ENCODE measurements around the gene NBEA.

NBEA gene

DNA sequence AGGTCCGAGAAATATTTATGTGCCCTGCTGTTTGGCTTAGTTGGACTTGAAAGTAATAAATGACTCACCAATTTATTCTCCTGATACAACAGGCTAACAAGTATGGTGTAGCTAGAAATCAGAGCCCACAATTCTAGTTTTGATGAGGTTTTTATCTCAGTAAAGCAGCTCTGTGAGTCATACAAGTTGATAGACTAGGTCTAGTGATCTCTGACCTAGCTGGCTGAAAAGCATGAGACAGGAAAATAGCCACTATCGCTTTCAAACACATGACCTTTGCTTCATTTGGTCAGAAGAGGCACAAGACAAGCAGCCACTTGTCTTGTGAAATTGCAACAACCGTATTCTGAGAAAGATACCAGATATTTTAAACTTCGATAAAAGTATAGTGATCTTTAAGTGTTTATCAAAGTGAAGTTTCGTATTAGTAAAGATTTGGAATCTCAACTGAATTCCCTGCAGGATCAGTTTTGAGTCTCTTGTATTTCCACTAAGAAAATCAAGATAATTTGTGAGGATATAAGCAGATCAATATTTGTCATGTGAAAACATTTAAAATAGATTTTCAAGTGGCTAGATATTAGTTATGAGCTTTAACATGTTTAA lies 407.7 kb downstream of the NBEA start:
- H3K4me3 ChIP-seq (ENCODE audit: insufficient read length, low read depth) = no peak overlapping the region
- no peaks in the 10 kb centered on the region for H3K9me3 ChIP-seq (ENCODE audit: insufficient read depth, low read length)
- no peaks in the 10 kb centered on the region for H3K27me3 ChIP-seq (ENCODE audit: insufficient read depth, insufficient read length)
- TF ChIP-seq SUZ12 (IDR thresholded peaks at IDR 0.05; ENCODE audit: extremely low read depth, insufficient read depth, insufficient read length) = no peak
- no peak for TF ChIP-seq YY1 (IDR thresholded peaks at IDR 0.05; ENCODE audit: insufficient read depth, insufficient read length)
- no peak for TF ChIP-seq ZNF274 (IDR thresholded peaks at IDR 0.05; ENCODE audit: low read depth, low read length)
- no peak overlapping the region for H3K9ac ChIP-seq (ENCODE audit: insufficient read length, low read depth)
- no peaks in the 10 kb centered on the region for H3K36me3 ChIP-seq (ENCODE audit: insufficient read depth, insufficient read length, low read length)
- DNase-seq (ENCODE audit: low read depth, low spot score) = no peak
- H3K4me1 ChIP-seq (ENCODE audit: insufficient read depth, insufficient read length) = no peaks in the 10 kb centered on the region

- H3K9me3 ChIP-seq (ENCODE audit: insufficient read depth, low read length) = no peaks in the 10 kb centered on the region
- no peaks in the 10 kb centered on the region for H3K27me3 ChIP-seq (ENCODE audit: insufficient read depth, insufficient read length)
- H3K9ac ChIP-seq (ENCODE audit: insufficient read length, low read depth) = no peak overlapping the region
- no peaks in the 10 kb centered on the region for H3K4me1 ChIP-seq (ENCODE audit: insufficient read depth, insufficient read length)
- H3K36me3 ChIP-seq (ENCODE audit: insufficient read depth, insufficient read length, low read length) = no peaks in the 10 kb centered on the region
- no peak for DNase-seq (ENCODE audit: low read depth, low spot score)
- no peak overlapping the region for H3K4me3 ChIP-seq (ENCODE audit: insufficient read length, low read depth)
- TF ChIP-seq SUZ12 (IDR thresholded peaks at IDR 0.05; ENCODE audit: extremely low read depth, insufficient read depth, insufficient read length) (no peak), YY1 (IDR thresholded peaks at IDR 0.05; ENCODE audit: insufficient read depth, insufficient read length) (no peak), ZNF274 (IDR thresholded peaks at IDR 0.05; ENCODE audit: low read depth, low read length) (no peak)
These were observed 412.2 kb downstream of the NBEA start for GRCh38 chr13:35354285-35354684.

GRCh38 chr13:35354882-35355281 lies 412.8 kb downstream of the NBEA start:
- Histone ChIP-seq H3K9me3 (ENCODE audit: insufficient read depth, low read length) (no peaks in the 10 kb centered on the region), H3K27me3 (ENCODE audit: insufficient read depth, insufficient read length) (no peaks in the 10 kb centered on the region), H3K4me3 (ENCODE audit: insufficient read length, low read depth) (no peak overlapping the region), H3K36me3 (ENCODE audit: insufficient read depth, insufficient read length, low read length) (no peaks in the 10 kb centered on the region), H3K9ac (ENCODE audit: insufficient read length, low read depth) (no peak overlapping the region), H3K4me1 (ENCODE audit: insufficient read depth, insufficient read length) (no peaks in the 10 kb centered on the region)
- TF ChIP-seq ZNF274 (IDR thresholded peaks at IDR 0.05; ENCODE audit: low read depth, low read length) (no peak), YY1 (IDR thresholded peaks at IDR 0.05; ENCODE audit: insufficient read depth, insufficient read length) (no peak), SUZ12 (IDR thresholded peaks at IDR 0.05; ENCODE audit: extremely low read depth, insufficient read depth, insufficient read length) (no peak)
- DNase-seq (ENCODE audit: low read depth, low spot score) = no peak

DNA sequence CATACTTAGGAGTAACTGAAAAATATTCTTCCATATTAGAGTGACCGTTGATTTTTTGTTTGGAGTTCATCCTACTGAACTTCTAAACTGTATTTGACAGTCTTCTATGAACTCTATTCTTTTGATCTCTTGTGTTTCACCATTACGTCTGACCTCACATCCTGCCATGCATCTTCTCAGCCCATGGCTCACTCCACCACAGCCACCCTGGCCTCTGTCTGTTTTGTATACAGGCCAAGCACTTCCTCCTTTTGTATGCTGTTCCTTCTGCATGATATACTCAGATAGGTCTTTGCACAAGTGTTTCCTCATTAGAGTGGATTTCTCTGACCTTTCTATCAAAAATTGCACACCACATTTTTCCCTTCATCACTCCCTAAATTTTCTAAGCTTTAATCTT lies 414.5 kb downstream of the NBEA start:
- H3K36me3 ChIP-seq (ENCODE audit: insufficient read depth, insufficient read length, low read length) = no peaks in the 10 kb centered on the region
- no peaks in the 10 kb centered on the region for H3K9me3 ChIP-seq (ENCODE audit: insufficient read depth, low read length)
- H3K9ac ChIP-seq (ENCODE audit: insufficient read length, low read depth) = no peak overlapping the region
- no peaks in the 10 kb centered on the region for H3K27me3 ChIP-seq (ENCODE audit: insufficient read depth, insufficient read length)
- TF ChIP-seq SUZ12 (IDR thresholded peaks at IDR 0.05; ENCODE audit: extremely low read depth, insufficient read depth, insufficient read length) (no peak), ZNF274 (IDR thresholded peaks at IDR 0.05; ENCODE audit: low read depth, low read length) (no peak), YY1 (IDR thresholded peaks at IDR 0.05; ENCODE audit: insufficient read depth, insufficient read length) (no peak)
- DNase-seq (ENCODE audit: low read depth, low spot score) = no peak
- H3K4me1 ChIP-seq (ENCODE audit: insufficient read depth, insufficient read length) = no peaks in the 10 kb centered on the region
- H3K4me3 ChIP-seq (ENCODE audit: insufficient read length, low read depth) = no peak overlapping the region

GRCh38 chr13:35365883-35366282 lies 423.8 kb downstream of the NBEA start:
- Histone ChIP-seq H3K9me3 (ENCODE audit: insufficient read depth, low read length) (no peaks in the 10 kb centered on the region), H3K9ac (ENCODE audit: insufficient read length, low read depth) (no peak overlapping the region), H3K4me3 (ENCODE audit: insufficient read length, low read depth) (no peak overlapping the region), H3K36me3 (ENCODE audit: insufficient read depth, insufficient read length, low read length) (no peaks in the 10 kb centered on the region), H3K4me1 (ENCODE audit: insufficient read depth, insufficient read length) (no peaks in the 10 kb centered on the region), H3K27me3 (ENCODE audit: insufficient read depth, insufficient read length) (no peaks in the 10 kb centered on the region)
- TF ChIP-seq ZNF274 (IDR thresholded peaks at IDR 0.05; ENCODE audit: low read depth, low read length) (no peak), YY1 (IDR thresholded peaks at IDR 0.05; ENCODE audit: insufficient read depth, insufficient read length) (no peak), SUZ12 (IDR thresholded peaks at IDR 0.05; ENCODE audit: extremely low read depth, insufficient read depth, insufficient read length) (no peak)
- no peak for DNase-seq (ENCODE audit: low read depth, low spot score)

GRCh38 chr13:35367586-35367985 lies 425.5 kb downstream of the NBEA start:
- H3K36me3 ChIP-seq (ENCODE audit: insufficient read depth, insufficient read length, low read length) = no peaks in the 10 kb centered on the region
- no peak overlapping the region for H3K4me3 ChIP-seq (ENCODE audit: insufficient read length, low read depth)
- no peak for TF ChIP-seq SUZ12 (IDR thresholded peaks at IDR 0.05; ENCODE audit: extremely low read depth, insufficient read depth, insufficient read length)
- no peak for TF ChIP-seq ZNF274 (IDR thresholded peaks at IDR 0.05; ENCODE audit: low read depth, low read length)
- TF ChIP-seq YY1 (IDR thresholded peaks at IDR 0.05; ENCODE audit: insufficient read depth, insufficient read length) = no peak
- H3K9ac ChIP-seq (ENCODE audit: insufficient read length, low read depth) = no peak overlapping the region
- H3K4me1 ChIP-seq (ENCODE audit: insufficient read depth, insufficient read length) = no peaks in the 10 kb centered on the region
- H3K27me3 ChIP-seq (ENCODE audit: insufficient read depth, insufficient read length) = no peaks in the 10 kb centered on the region
- DNase-seq (ENCODE audit: low read depth, low spot score) = no peak
- H3K9me3 ChIP-seq (ENCODE audit: insufficient read depth, low read length) = peaks cover 4% of the 10 kb centered on the region; the same call in 1 of the 2 replicates

DNA sequence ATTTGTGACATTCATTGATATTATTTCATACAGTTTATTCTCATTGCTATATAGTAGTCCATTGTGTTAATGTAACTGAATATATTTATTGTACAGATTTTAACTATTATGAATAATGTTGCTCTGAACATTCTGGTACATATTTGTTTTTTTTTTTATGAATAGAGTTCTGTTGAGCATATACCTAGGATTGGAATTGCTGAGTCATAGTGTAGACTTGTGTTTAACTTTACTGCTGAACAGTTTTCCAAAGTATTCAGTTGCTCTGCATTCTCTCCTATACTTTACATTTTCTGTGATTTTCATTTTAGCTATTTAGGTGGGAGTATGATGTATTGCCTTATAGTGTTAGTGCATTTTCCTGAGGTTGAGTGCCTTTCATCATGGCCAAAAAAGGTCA lies 436.9 kb downstream of the NBEA start:
- Histone ChIP-seq H3K9me3 (ENCODE audit: insufficient read depth, low read length) (no peaks in the 10 kb centered on the region), H3K4me3 (ENCODE audit: insufficient read length, low read depth) (no peak overlapping the region), H3K36me3 (ENCODE audit: insufficient read depth, insufficient read length, low read length) (no peaks in the 10 kb centered on the region), H3K27me3 (ENCODE audit: insufficient read depth, insufficient read length) (no peaks in the 10 kb centered on the region), H3K9ac (ENCODE audit: insufficient read length, low read depth) (no peak overlapping the region), H3K4me1 (ENCODE audit: insufficient read depth, insufficient read length) (no peaks in the 10 kb centered on the region)
- no peak for DNase-seq (ENCODE audit: low read depth, low spot score)
- TF ChIP-seq SUZ12 (IDR thresholded peaks at IDR 0.05; ENCODE audit: extremely low read depth, insufficient read depth, insufficient read length) (no peak), ZNF274 (IDR thresholded peaks at IDR 0.05; ENCODE audit: low read depth, low read length) (no peak), YY1 (IDR thresholded peaks at IDR 0.05; ENCODE audit: insufficient read depth, insufficient read length) (no peak)

Data from NT2/D1 (cell line).